ENCODE measurements around the gene RAD9A.

RAD9A gene

GRCh38 chr11:67375320-67376055, 16.3 kb upstream of the RAD9A start:
- no peak for DNase-seq

DNA sequence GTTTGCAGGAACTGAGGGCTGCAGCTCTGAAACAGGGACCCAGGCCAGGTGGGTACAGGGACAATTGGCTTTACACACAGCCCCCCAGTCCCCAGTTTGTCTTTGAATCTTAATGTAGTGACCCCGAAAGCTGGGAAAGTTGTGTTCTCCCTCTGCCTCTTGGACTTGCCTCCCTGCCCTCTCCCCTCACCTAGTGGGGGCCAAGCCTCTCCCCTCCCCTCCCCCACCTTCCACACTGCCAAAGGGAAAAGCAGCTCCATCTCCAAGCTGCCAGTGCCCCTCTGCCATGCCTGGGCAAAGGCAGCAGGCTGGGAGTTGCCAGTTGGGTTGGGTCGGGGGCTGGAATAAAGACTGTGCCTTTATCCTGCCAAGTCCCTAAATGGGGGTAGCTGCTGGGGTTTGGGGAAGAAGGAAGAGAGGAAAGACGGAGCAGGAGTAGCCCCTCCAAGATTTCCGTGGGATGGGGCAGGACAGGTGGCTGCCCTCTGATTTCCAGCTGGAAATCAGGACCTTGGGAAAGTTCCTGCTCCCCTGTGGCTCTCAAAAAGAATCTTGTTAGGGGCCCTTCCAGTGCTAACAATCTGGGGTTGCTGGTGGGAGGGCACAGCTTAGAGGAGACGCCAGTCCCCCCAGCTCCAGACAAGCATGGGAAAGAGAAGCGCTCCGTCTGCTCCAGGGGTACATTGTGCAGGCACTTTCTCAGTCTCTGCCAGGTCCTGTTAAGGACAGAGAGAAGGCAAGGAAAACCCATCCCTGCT, 15.5 kb upstream of the RAD9A start:
- DNase-seq = no peak

DNA sequence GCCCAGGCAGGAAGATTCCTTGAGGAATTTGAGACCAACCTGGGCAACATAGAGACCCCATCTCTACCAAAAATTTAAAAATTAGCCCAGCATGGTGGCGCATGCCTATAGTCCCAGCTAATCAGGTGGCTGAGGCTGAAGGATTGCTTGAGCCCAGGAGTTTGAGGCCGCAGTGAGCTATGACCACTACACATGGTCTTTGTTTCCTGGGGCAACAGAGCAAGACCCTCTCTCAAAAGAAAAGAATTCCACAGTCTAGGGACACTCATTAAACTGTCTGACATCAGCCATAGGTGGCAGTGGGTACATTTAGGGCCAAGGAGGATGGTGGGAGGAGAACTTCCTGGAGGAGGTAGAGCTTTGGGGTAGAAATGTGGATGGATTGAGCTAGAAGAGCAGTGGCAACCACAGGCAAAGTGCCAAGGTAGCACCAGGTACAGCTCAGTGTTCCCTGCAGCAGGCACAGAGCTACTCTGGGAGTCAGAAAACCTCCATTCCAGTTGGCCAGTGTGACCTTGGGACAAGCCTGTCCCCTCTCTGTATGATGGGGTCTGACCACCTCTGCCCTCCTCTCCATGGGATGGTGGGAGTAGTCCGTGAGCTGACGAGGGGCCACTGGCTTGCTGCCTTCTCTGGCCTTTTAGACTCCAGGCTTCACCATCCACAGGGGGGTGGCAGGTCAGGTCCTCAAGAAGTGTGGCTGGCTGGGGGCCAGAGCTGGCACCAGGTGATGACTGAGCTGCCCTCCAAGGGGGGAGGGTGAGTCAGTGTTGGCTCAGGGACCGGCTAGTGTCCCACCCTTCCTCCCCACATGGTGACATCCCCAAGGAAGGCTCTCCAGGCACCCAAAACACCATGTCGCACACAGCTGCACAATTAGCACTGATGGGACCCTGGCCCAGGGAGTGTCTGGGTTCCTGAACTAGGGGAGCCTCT, 14.6 kb upstream of the RAD9A start:
- no peak for DNase-seq

GRCh38 chr11:67378544-67378943, 13.2 kb upstream of the RAD9A start:
- no peak for DNase-seq

GRCh38 chr11:67379061-67380058, 12.4 kb upstream of the RAD9A start:
- DNase-seq = no peak

- DNase-seq = no peak
Observed at GRCh38 chr11:67381244-67381972, 10.4 kb upstream of the RAD9A start.

DNA sequence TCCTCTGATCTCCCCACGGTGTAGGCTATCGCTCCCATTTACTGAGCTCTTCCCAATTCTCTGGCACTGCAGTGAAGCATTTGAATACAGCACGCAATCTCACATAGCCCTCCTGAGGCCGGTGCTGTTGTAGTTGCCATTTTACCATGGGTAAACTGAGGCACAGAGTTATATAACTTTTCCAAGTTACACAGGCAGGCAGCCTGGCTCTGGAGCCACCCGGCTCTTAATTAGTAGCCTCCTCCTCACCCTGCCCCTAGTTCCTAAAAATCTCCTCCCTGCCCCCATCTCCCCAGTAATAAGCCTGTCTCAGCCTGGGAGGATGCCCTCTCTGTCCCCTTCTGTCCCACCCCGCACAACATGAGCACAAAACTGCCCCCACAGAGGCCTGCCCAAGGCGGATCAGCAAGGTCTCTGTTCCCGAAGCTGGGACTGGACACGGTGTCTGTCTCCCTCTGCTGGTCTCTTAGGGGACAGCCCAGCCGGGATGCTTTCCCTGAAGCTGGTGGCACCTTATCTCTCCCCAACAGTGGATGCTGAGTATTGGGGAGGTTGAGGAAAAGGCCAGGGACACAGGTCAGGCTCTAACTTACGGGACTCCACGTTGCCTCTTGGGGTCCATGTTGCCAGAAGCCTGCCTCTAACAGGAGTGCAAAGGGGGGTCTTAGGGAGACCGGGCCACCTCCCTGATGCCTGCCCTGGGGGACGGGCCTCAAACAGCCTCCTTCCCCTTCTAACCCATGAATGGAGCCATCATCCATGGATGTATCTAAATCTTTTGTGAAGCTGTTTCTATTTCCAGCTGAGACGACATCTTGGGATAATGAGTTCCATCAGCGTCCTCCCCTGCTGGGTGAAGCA, 9.3 kb upstream of the RAD9A start:
- DNase-seq = peak; percentile 85

DNA sequence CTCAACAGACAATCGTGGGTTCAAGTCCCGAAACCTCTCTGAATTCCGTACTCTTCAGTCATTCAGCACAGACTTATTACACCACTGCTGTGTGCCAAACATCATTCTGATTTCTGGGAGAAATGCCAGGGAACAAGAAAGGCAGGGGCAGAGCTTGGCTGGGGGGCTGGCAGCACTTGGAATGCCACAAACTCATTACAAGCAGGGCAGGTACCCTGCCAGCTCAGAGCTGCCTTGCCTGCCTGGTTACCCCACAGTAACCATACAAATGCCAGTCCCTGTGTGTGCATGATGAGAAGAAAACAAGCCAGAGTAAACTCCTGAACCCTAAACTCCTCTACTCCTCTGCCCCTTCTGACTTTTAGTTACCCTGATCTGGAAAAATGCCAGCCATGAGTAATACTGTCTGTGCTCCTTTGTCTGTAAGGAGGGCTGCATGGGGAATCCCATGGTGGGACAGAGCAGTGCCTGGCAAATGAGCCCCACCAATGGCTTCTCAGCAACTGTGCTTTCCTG, 6.9 kb upstream of the RAD9A start:
- no peak for DNase-seq

GRCh38 chr11:67387069-67387468, 4.7 kb upstream of the RAD9A start:
- DNase-seq = no peak

GRCh38 chr11:67387518-67387917, 4.3 kb upstream of the RAD9A start:
- DNase-seq = no peak

DNA sequence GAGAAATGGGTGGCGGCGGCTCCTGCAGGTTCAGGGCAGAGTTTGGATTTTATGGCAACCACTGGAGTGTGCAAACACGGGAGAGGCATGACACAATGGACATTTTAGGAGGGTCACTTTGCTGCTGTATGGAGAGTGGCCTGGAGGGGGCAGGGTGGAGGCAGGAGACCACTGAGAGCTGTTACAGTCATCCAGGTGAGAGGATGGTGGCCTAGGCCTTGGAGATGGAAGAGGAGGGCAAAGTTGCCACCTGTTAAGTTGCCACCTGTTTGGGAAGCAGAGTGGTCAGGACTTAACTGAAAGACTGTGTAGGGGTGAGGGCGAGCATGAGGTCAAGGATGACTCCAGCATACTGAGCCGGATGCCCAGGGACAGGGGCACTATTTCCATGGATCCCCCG, 2.3 kb upstream of the RAD9A start:
- peak; percentile 47 for DNase-seq

GRCh38 chr11:67390947-67391303, 861 bp upstream of the RAD9A start:
- DNase-seq = no peak

DNA sequence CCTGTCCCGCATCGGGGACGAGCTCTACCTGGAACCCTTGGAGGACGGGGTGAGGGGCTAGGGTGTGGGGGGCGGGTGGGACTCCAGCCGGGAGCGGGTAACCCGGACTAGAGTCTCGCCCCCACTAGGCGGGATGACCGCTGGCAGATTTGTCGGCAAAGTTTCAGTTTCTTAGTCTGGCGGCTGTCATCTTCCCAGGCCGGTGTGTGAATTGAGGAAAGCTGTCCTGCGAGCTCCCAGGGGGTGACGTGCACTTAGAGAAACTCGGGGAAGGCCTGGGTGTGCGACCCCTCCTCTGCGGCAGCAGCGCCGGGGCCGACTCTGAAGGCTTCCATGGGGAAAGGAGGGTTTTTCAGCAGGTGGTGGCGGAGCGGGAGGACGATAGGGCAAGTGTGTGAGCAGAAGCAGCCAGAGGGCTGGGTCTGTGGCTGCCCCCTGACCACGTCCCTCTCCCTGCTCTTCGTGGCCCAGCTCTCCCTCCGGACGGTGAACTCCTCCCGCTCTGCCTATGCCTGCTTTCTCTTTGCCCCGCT, 463 bp downstream of the RAD9A start:
- DNase-seq = no peak

DNA sequence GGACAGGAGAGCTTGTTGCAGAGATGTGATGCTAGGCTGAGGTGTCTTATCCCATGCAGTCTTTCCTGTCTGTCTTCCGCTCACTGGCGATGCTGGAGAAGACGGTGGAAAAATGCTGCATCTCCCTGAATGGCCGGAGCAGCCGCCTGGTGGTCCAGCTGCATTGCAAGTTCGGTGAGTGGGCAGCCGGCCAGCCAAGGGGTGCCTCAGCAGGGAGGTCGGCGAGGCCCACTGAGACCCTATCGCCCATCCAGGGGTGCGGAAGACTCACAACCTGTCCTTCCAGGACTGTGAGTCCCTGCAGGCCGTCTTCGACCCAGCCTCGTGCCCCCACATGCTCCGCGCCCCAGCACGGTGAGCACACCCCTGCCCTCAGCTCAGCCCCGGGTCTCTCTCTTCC, 1.7 kb downstream of the RAD9A start:
- no peak for DNase-seq

- DNase-seq = no peak
Observed at GRCh38 chr11:67393990-67394389, 2.2 kb downstream of the RAD9A start.

- no peak for DNase-seq
Observed at GRCh38 chr11:67395555-67396258, 3.9 kb downstream of the RAD9A start.

DNA sequence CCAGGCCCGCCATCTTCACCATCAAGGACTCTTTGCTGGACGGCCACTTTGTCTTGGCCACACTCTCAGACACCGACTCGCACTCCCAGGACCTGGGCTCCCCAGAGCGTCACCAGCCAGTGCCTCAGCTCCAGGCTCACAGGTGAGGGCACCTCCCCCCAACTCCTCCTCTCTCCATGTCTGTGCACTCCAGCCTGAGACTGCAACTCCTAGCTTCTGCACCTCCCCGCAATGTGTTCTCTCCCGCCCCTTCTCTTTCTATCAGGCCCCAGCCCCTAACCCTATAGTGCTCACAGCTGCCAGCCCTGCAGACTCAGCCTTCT, 4.4 kb downstream of the RAD9A start:
- DNase-seq = no peak

DNA sequence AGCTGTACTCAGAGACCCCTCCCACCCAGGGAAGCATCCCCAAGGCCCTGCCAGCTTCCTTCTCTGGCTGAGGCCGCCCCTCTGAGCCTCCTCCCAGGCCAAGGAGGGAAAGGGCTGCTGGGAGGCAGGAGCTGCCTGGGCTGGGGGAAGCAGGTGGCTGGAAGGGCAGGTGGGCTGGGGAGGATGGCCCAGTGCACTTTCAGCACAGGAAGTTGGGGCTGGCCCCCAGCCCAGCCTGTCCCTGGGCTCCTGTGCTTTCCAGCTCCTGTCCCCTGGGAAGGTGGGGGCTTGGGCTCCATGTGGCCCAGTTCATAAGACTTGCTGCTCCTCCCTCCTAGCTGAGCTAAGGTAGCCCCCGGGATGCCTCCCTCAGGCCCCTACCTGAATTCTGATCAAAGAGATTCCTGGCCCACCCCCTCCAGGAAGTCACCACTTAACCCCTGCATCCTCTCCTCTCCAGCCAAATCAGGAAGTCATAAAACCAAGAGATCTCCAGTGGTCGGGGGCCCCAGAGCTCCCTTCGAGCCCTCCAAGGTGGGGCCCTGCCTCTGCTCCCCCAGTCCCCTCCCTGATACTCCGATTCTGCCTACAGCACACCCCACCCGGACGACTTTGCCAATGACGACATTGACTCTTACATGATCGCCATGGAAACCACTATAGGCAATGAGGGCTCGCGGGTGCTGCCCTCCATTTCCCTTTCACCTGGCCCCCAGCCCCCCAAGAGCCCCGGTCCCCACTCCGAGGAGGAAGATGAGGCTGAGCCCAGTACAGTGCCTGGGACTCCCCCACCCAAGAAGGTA, 5.0 kb downstream of the RAD9A start:
- DNase-seq = no peak

DNA sequence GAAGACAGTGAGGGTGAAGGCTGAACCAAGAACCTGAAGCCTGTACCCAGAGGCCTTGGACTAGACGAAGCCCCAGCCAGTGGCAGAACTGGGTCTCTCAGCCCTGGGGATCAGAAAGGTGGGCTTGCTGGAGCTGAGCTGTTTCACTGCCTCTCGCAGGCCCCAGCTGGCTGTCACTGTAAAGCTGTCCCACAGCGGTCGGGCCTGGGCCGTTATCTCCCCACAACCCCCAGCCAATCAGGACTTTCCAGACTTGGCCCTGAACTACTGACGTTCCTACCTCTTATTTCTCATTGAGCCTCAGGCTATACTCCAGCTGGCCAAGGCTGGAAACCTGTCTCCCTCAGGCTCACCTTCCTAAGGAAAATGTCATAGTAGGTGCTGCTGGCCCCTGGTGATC, 5.8 kb downstream of the RAD9A start:
- DNase-seq = no peak
